ENCODE data around the gene PANX2. TPM values are rescaled to one million over a fixed set of nuclear protein-coding genes. Genes with fewer than 3 reads are reported as not detected.
"Not testable (repeated sequence)": the region's sequence is repeated elsewhere in the genome, so short reads cannot be mapped to it uniquely, and the experiment has no call there.

The PANX2 gene
- total and polyA plus RNA-seq, 2 of the 4 experiments (the other 2 are of a cell fraction): 0.18 to 1.7 TPM

GRCh38 chr22:50204998-50205397 is 34.5 kb downstream of the PANX2 start:
- H4K20me1 ChIP-seq (ENCODE audit: insufficient read depth, low read length): peaks cover 30% of the 10 kb centered on the region
- WGBS, 2 experiments (ENCODE audit: extremely low coverage in 2 of 2, insufficient read length in 1 of 2): 91% methylated on average over 7 of the region's 9 CpGs; no CpG with 5 or more reads in 1 of the 2 experiments
- CTCF ChIA-PET; H3K9ac ChIP-seq (ENCODE audit: low read depth, low read length); H3K9me3 ChIP-seq (ENCODE audit: control insufficient read depth, insufficient read depth, low read length); dilution Hi-C loops (cut with HindIII; ENCODE audit: low sequenced_read_pairs, unreplicated experiment); DNase-seq; H2BK20ac ChIP-seq (ENCODE audit: low read depth, low read length); H2AFZ ChIP-seq (replicated peaks; ENCODE audit: low read length, poor library complexity); H3K4me1 ChIP-seq (ENCODE audit: control insufficient read depth, insufficient read depth, low read length); H3K27me3 ChIP-seq (ENCODE audit: control insufficient read depth, insufficient read depth, low read length); H3K14ac ChIP-seq (replicated peaks; ENCODE audit: low read depth, low read length); H3K23ac ChIP-seq (ENCODE audit: low read depth, low read length); H2BK5ac ChIP-seq (ENCODE audit: low read depth, low read length, poor library complexity, severe bottlenecking); ATAC-seq (ENCODE audit: low read depth); POLR2A ChIA-PET (ENCODE audit: unreplicated experiment); H3K4me2 ChIP-seq (ENCODE audit: low read depth, low read length); H2BK15ac ChIP-seq (ENCODE audit: low read depth, low read length); BruUV-seq (replicated peaks); H2AK9ac ChIP-seq (replicated peaks; ENCODE audit: low read depth, low read length, poor library complexity); H4K5ac ChIP-seq (ENCODE audit: low read depth, low read length); H4K8ac ChIP-seq (ENCODE audit: low read depth in 2 of 2, low read length in 2 of 2); H2AK5ac ChIP-seq (ENCODE audit: low read depth, low read length); H4K91ac ChIP-seq (ENCODE audit: insufficient read depth, low read depth, low read length); H3K4ac ChIP-seq (ENCODE audit: low read depth, low read length); H3K4me3 ChIP-seq (ENCODE audit: insufficient read depth, low read depth, low read length); H3K27ac ChIP-seq (ENCODE audit: insufficient read depth, low read length); H3K56ac ChIP-seq (ENCODE audit: extremely low read depth, insufficient read depth, low read length); H2BK120ac ChIP-seq (ENCODE audit: low read depth, low read length); H3K9me1 ChIP-seq (ENCODE audit: insufficient read depth, low read length); H3K18ac ChIP-seq (ENCODE audit: low read depth, low read length): not testable (repeated sequence)
- TF ChIP-seq CEBPB (IDR thresholded peaks at IDR 0.05; ENCODE audit: low read depth, low read length): 0 out of 2 replicates have a peak, but pooled peaks have one; percentile 15
- in situ Hi-C loops (cut with MboI; ENCODE audit: low sequenced_read_pairs) (loop anchor here (25.0 kb wide), 1 partner anchor 393 kb away; no protein-coding TSS in a partner anchor), intact Hi-C loops (cut with micrococcal nuclease) (loop anchor here (10.0 kb wide), 1 partner anchor 230 kb away; no protein-coding TSS in a partner anchor)
- H3K36me3 ChIP-seq (ENCODE audit: control insufficient read depth, insufficient read depth, low read length): peaks cover 24% of the 10 kb centered on the region
- peaks cover 33 to 68% of the 10 kb centered on the region in 2 experiments for H3K79me1 ChIP-seq (ENCODE audit: low read depth in 1 of 2, low read length in 2 of 2)

All from IMR-90 (cell line).